ENCODE measurements around the gene CDK7.
"Not testable (repeated sequence)": the region's sequence is repeated elsewhere in the genome, so short reads cannot be mapped to it uniquely, and the experiment has no call there.

Gene CDK7

DNA sequence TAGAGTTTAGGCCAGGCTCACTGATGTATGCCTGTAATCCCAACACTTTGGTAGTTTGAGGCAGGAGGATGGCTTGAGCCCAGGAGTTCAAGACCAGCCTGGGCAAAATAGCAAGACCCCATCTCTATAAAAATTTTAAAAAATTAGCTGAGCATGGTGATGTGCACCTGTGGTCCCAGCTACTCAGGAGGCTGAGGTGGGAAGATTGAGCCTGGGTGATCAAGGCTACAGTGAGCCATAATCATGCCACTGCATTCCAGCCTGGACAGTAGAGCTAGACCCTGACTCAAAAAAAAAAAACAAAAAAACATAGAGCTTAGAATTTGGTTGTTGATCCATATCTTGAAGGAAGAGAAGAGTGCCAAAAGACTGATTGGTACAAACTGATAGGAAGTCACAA lies 14.7 kb upstream of the CDK7 start:
- in situ Hi-C loops (cut with MboI; ENCODE audit: low sequenced_read_pairs) = no loop called here
- Histone ChIP-seq H3K4me3 (no peak overlapping the region), H3K9me3 (no peaks in the 10 kb centered on the region)

GRCh38 chr5:69220371-69220770 lies 14.3 kb upstream of the CDK7 start:
- H3K4me3 ChIP-seq; H3K4me1 ChIP-seq; H3K9me3 ChIP-seq; DNase-seq (ENCODE audit: low spot score in 2 of 2); H3K36me3 ChIP-seq (replicated peaks); in situ Hi-C loops (cut with MboI; ENCODE audit: low sequenced_read_pairs); H3K27me3 ChIP-seq (ENCODE audit: low read depth): not testable (repeated sequence)

More for the DNA sequence above, 14.7 kb upstream of the CDK7 start:
- no peaks in the 10 kb centered on the region for H3K27me3 ChIP-seq (ENCODE audit: low read depth)
- H3K36me3 ChIP-seq (replicated peaks) = 0 out of 2 replicates have a peak, but pooled peaks cover 5% of the 10 kb centered on the region
- DNase-seq (ENCODE audit: low spot score in 2 of 2) = no peak
- peaks cover 9% of the 10 kb centered on the region for H3K4me1 ChIP-seq

DNA sequence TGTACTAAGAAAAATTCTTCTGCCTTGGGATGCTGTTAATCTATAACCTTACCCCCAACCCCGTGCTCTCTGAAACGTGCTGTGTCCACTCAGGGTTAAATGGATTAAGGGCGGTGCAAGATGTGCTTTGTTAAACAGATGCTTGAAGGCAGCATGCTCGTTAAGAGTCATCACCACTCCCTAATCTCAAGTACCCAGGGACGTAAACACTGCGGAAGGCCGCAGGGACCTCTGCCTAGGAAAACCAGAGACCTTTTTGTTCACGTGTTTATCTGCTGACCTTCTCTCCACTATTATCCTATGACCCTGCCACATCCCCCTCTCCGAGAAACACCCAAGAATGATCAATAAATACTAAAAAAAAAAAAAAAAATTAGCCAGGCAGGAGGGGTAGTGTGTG lies 13.9 kb upstream of the CDK7 start:
- H3K4me1 ChIP-seq; H3K4me3 ChIP-seq; H3K9me3 ChIP-seq; DNase-seq (ENCODE audit: low spot score in 2 of 2); H3K36me3 ChIP-seq (replicated peaks); H3K27me3 ChIP-seq (ENCODE audit: low read depth); in situ Hi-C loops (cut with MboI; ENCODE audit: low sequenced_read_pairs): not testable (repeated sequence)

GRCh38 chr5:69224520-69224919 lies 10.2 kb upstream of the CDK7 start:
- in situ Hi-C loops (cut with MboI; ENCODE audit: low sequenced_read_pairs) = no loop called here
- Histone ChIP-seq H3K4me1 (no peaks in the 10 kb centered on the region), H3K36me3 (replicated peaks) (peaks cover 13% of the 10 kb centered on the region), H3K4me3 (no peak overlapping the region), H3K9me3 (no peaks in the 10 kb centered on the region), H3K27me3 (ENCODE audit: low read depth) (no peaks in the 10 kb centered on the region)
- no peak for DNase-seq (ENCODE audit: low spot score in 2 of 2)

- H3K36me3 ChIP-seq (replicated peaks) = peaks cover 15% of the 10 kb centered on the region
- no peak for DNase-seq (ENCODE audit: low spot score in 2 of 2)
- no peaks in the 10 kb centered on the region for H3K9me3 ChIP-seq
- in situ Hi-C loops (cut with MboI; ENCODE audit: low sequenced_read_pairs) = loop anchor here (25.0 kb wide), 1 partner anchor 111 kb away; the partner anchor contains the start of gene CCDC125
- H3K4me3 ChIP-seq = no peak overlapping the region
- H3K27me3 ChIP-seq (ENCODE audit: low read depth) = no peaks in the 10 kb centered on the region
- H3K4me1 ChIP-seq = no peaks in the 10 kb centered on the region
Observed at GRCh38 chr5:69225860-69226259, 8.8 kb upstream of the CDK7 start.

DNA sequence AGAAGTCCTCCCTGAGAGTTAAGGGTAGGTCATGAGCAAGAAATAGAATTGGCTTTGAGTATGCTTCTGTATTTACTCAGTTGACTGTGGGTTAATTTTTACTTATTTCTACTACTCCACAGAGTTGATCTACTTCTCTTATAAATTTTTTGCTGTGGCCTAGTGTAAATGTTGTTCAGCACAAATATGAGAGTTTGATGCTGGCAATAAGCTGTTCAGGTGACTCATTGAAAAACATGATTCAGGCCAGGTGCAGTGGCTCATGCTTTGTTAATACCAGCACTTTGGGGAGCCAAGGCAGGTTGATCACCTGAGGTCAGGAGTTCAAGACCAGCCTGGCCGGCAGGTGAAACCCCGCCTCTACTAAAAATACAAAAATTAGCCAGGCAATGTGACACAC lies 4.5 kb upstream of the CDK7 start:
- peaks cover 15% of the 10 kb centered on the region for H3K36me3 ChIP-seq (replicated peaks)
- H3K9me3 ChIP-seq = no peaks in the 10 kb centered on the region
- no peak for DNase-seq (ENCODE audit: low spot score in 2 of 2)
- no peaks in the 10 kb centered on the region for H3K27me3 ChIP-seq (ENCODE audit: low read depth)
- no peak overlapping the region for H3K4me3 ChIP-seq
- in situ Hi-C loops (cut with MboI; ENCODE audit: low sequenced_read_pairs) = loop anchor here (25.0 kb wide), 1 partner anchor 107 kb away; the partner anchor contains the start of gene CCDC125
- H3K4me1 ChIP-seq = 0 out of 2 replicates have a peak, but pooled peaks cover 3% of the 10 kb centered on the region

DNA sequence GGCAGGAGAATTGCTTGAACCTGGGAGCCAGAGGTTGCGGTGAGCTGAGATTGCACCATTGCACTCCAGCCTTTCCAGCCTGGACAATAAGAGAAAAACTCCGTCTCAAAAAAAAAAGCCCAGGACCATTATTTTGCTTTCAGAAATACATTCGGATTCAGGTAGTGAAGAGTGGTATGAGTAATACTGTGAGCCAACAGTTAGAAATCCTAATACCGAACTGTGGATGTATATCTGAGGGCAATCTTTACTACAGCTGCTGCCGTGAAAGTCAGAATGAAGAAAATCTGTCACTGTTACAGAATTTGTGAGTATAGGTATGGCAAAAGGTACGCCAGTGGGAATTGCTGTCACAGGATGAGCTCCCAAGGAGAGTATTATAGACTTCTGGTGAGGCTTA lies 3.4 kb upstream of the CDK7 start:
- Histone ChIP-seq H3K27me3 (ENCODE audit: low read depth) (no peaks in the 10 kb centered on the region), H3K36me3 (replicated peaks) (peaks cover 15% of the 10 kb centered on the region), H3K9me3 (no peaks in the 10 kb centered on the region), H3K4me3 (no peak overlapping the region), H3K4me1 (peaks cover 9% of the 10 kb centered on the region)
- in situ Hi-C loops (cut with MboI; ENCODE audit: low sequenced_read_pairs) = loop anchor here (25.0 kb wide), 1 partner anchor 106 kb away; the partner anchor contains the start of gene CCDC125
- no peak for DNase-seq (ENCODE audit: low spot score in 2 of 2)

DNA sequence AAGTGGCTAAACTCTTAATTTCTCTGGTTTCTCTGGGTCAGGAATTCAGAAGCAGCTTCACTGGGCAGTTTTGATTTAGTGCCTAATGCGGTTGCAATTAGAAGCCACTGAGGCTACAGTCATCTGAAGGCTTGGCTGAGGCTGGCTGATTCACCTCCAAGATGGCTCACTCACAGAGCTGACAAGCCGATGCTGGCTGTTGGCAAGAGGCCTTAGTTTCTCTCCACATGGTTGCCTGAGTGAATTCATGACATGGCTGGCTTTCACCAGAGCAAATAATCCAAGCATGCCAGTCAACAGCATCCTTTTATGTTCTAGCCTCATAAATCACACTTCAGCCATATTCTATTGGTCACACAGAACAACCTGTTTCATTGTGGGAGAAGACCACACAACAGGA lies 2.8 kb upstream of the CDK7 start:
- no peak overlapping the region for H3K4me3 ChIP-seq

GRCh38 chr5:69236733-69237132 lies 2.0 kb downstream of the CDK7 start:
- not testable (repeated sequence) for H3K4me3 ChIP-seq; H3K4me1 ChIP-seq; DNase-seq (ENCODE audit: low spot score in 2 of 2); H3K9me3 ChIP-seq; H3K27me3 ChIP-seq (ENCODE audit: low read depth)
- H3K36me3 ChIP-seq (replicated peaks) = peaks cover 30% of the 10 kb centered on the region
- in situ Hi-C loops (cut with MboI; ENCODE audit: low sequenced_read_pairs) = loop anchor here (25.0 kb wide), 1 partner anchor 101 kb away; the partner anchor contains the start of gene CCDC125

More for the DNA sequence above, 2.8 kb upstream of the CDK7 start:
- in situ Hi-C loops (cut with MboI; ENCODE audit: low sequenced_read_pairs) = loop anchor here (25.0 kb wide), 1 partner anchor 105 kb away; the partner anchor contains the start of gene CCDC125
- no peak for DNase-seq (ENCODE audit: low spot score in 2 of 2)
- Histone ChIP-seq H3K4me1 (peaks cover 10% of the 10 kb centered on the region), H3K27me3 (ENCODE audit: low read depth) (no peaks in the 10 kb centered on the region), H3K36me3 (replicated peaks) (peaks cover 15% of the 10 kb centered on the region), H3K9me3 (no peaks in the 10 kb centered on the region)

DNA sequence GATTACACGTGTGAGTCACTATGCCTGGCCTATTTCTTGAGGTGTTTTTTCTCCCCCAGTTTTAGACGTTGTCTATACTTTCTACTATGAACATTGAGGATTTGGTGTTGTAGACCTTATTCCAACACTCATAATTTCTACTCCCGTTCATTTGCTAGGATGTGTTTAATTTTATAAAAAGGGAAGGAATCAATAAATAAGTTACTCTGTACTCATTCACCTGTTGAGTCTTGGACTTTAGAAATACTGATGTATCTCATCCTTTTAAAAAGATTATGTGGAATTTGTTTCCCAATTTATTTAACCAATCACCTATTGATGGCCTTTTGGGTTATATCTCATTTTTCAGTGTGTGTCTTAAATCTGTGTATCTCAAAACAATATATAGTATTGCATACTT lies 3.2 kb downstream of the CDK7 start:
- H3K4me1 ChIP-seq = peaks cover 10% of the 10 kb centered on the region
- no peaks in the 10 kb centered on the region for H3K27me3 ChIP-seq (ENCODE audit: low read depth)
- no peaks in the 10 kb centered on the region; the same call in 1 of the 2 replicates for H3K9me3 ChIP-seq
- in situ Hi-C loops (cut with MboI; ENCODE audit: low sequenced_read_pairs) = loop anchor here (25.0 kb wide), 1 partner anchor 99 kb away; the partner anchor contains the start of gene CCDC125
- H3K36me3 ChIP-seq (replicated peaks) = peaks cover 33% of the 10 kb centered on the region
- no peak for DNase-seq (ENCODE audit: low spot score in 2 of 2)
- H3K4me3 ChIP-seq = no peak overlapping the region

DNA sequence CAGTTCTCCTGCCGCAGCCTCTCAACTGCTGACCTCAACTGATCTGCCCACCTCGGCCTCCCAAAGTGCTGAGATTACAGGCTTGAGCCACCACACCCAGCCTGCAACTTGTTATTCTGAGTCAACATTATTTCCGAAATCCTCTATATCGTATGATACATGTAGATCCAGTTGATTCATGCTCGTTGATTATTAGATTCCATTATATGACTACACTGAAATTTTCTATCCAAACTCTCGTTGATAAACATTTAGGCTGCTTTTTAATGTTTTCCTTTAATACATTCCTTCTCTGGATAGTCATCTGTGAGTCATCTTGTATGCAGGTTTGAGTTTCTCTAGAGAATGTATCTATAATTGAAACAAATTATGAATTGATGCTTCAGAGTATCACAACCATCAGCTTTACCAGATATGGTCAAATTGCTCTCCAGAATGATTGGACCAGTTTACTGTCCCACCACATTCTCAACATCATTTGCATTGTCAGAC lies 4.1 kb downstream of the CDK7 start:
- Histone ChIP-seq H3K4me3 (no peak overlapping the region), H3K9me3 (no peaks in the 10 kb centered on the region; the same call in 1 of the 2 replicates), H3K27me3 (ENCODE audit: low read depth) (no peaks in the 10 kb centered on the region), H3K4me1 (peaks cover 10% of the 10 kb centered on the region), H3K36me3 (replicated peaks) (peaks cover 33% of the 10 kb centered on the region)
- no peak for DNase-seq (ENCODE audit: low spot score in 2 of 2)
- in situ Hi-C loops (cut with MboI; ENCODE audit: low sequenced_read_pairs) = loop anchor here (25.0 kb wide), 1 partner anchor 98 kb away; the partner anchor contains the start of gene CCDC125

DNA sequence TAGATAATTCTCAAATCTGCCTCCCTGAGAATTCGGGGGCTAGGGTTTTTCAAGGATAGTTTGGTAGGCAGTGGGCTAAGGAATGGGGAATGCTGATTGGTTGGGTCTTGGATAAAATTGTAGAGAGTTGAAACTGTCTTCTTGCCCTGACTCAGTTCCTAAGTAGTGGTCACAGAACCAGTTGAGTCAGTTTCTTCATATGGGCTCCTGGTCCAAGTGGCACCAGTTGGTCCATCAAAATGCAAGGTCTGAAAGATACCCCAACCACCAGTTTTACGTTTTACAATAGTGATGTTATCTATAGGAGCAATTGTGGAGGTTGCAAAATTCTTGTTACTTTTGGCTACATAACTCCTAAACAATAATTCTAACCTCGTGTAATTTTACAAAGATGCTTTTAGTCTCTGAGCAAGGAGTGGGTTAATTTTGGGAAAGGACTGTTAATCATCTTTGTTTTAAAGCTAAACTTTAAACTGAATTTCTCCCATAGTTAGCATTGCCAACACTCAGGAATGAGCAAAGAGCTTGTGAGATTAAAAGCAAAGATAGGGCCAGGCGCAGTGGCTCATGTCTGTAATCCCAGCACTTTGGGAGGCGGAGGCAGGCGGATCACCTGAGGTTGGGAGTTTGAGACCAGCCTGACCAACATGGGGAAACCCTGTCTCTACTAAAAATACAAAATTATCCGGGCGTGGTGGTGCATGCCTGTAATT lies 7.7 kb downstream of the CDK7 start:
- Histone ChIP-seq H3K36me3 (replicated peaks) (peaks cover 29% of the 10 kb centered on the region), H3K4me3 (no peak overlapping the region), H3K27me3 (ENCODE audit: low read depth) (no peaks in the 10 kb centered on the region), H3K9me3 (no peaks in the 10 kb centered on the region; the same call in 1 of the 2 replicates), H3K4me1 (no peaks in the 10 kb centered on the region)
- in situ Hi-C loops (cut with MboI; ENCODE audit: low sequenced_read_pairs) = loop anchor here (25.0 kb wide), 1 partner anchor 95 kb away; the partner anchor contains the start of gene CCDC125
- DNase-seq (ENCODE audit: low spot score in 2 of 2) = no peak

- Histone ChIP-seq H3K36me3 (replicated peaks) (peaks cover 18% of the 10 kb centered on the region), H3K4me3 (no peak overlapping the region), H3K4me1 (no peaks in the 10 kb centered on the region), H3K9me3 (no peaks in the 10 kb centered on the region; the same call in 1 of the 2 replicates), H3K27me3 (ENCODE audit: low read depth) (no peaks in the 10 kb centered on the region)
- in situ Hi-C loops (cut with MboI; ENCODE audit: low sequenced_read_pairs) = loop anchor here (25.0 kb wide), 1 partner anchor 92 kb away; the partner anchor contains the start of gene CCDC125
- no peak for DNase-seq (ENCODE audit: low spot score in 2 of 2)
Observed at GRCh38 chr5:69245031-69245430, 10.3 kb downstream of the CDK7 start.

DNA sequence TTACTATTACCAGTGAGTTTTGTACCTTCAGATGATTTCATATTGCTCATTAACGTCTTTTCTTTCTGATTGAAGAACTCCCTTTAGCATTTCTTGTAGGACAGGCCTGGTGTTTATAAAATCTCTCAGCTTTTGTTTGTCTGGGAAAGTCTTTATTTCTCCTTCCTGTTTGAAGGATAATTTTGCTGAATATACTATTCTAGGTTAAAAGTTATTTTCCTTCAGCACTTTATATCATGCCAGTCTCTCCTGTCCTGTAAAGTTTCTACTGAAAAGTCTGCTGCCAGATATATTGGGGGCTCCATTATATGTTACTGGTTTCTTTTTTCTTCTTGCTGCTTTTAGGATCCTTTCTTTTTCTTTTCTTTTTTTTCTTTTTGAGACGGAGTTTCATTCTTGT lies 13.3 kb downstream of the CDK7 start:
- H3K9me3 ChIP-seq = no peaks in the 10 kb centered on the region
- H3K27me3 ChIP-seq (ENCODE audit: low read depth) = no peaks in the 10 kb centered on the region
- H3K36me3 ChIP-seq (replicated peaks) = peaks cover 8% of the 10 kb centered on the region
- no peaks in the 10 kb centered on the region for H3K4me1 ChIP-seq
- H3K4me3 ChIP-seq = no peak overlapping the region
- no peak for DNase-seq (ENCODE audit: low spot score in 2 of 2)
- in situ Hi-C loops (cut with MboI; ENCODE audit: low sequenced_read_pairs) = loop anchor here (25.0 kb wide), 1 partner anchor 89 kb away; the partner anchor contains the start of gene CCDC125

Data from HAP-1 (cell line).